NCI-H524 (cell line): ENCODE results near the gene GPR50.

ENCODE experiments used
- DNase-seq, 2 experiments: peaks; one replicate each; lab custom pipeline; 2025; lab: John Stamatoyannopoulos, UW

GPR50 gene

DNA sequence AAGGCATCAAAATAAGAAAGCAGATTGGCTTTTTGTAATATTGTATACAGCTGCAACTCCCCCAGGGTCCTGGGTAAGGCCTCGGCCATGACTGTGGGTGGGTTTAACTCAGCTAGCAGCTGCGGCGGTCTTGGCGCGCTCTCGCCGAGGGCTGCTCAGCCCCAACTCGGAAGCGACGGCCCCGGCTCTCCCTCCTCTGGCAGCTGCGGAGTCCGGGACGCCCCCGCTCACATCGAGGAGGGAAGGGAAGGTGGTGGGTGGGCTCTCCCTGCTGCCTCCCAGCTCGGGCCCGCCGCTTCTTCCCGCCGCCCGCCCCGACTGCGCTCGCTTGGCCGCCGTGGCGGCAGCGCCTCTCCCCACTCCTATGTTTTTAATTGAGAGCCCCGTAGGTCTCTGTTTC lies 51.2 kb downstream of the GPR50 start:
- DNase-seq: no peak

DNA sequence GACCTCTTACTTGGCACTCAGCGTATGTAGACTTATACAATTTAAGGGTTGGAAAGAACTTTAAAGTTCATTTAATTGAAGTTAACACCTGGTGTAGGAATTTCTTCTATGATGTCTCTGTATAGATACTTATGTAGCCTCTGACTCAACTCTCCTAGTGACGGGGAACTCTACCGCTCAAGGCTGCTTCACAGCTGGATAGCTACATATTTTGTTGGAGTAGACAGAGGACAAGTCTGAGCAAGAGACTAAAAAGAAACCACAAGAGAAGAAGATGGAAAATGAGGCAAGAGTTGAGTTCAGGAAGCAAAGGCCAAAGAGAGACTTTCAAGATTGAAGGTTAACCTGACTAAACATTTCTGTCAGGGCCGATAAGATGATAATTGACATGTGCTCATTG lies 52.6 kb downstream of the GPR50 start:
- DNase-seq: no peak
